Testis (tissue), 2 donors: ENCODE results near the gene STAP1.

Experiments used
- CTCF ChIP-seq, 3 experiments: fragments of 450-650 bp in 2 of 3; fragments of 200-600 bp in 1 of 3; sonication (generic) in 1 of 3; IDR thresholded peaks; one replicate each; pipeline ENCODE4 v1.5.1; 2016 to 2019; ENCODE audit warnings: antibody characterized with exemption in 3 of 3, mild to moderate bottlenecking in 2 of 3, moderate library complexity in 1 of 3
- POLR2A ChIP-seq: fragments of 450-650 bp; IDR thresholded peaks from one replicate; pipeline ENCODE4 v1.6.1; 2017; ENCODE audit warnings: antibody characterized with exemption, mild to moderate bottlenecking, moderate library complexity

GRCh38 chr4:67546971-67547370 lies 11.6 kb upstream of the STAP1 start:
- TF ChIP-seq POLR2A = no peak
- TF ChIP-seq CTCF (IDR thresholded peaks at IDR 0.05) = no peak
